Activated B cell treated with CpG ODN at 0.5 μM for 24 hours (primary cell): ENCODE data around the gene SLC35E1. TPM values are rescaled to one million over a fixed set of nuclear protein-coding genes. Genes with fewer than 3 reads are reported as not detected.

Experiments used
- ATAC-seq: fragments of 200-7000 bp; cut with Tn5 transposase; one replicate; pipeline ENCODE4 v1.10.0; 2021; ENCODE audit warnings: low read depth, mild to moderate bottlenecking, moderate library complexity
- CTCF ChIA-PET: fragments of 350-600 bp; sonication (Branson Sonifier 250); formaldehyde crosslinking; loops from one replicate; lab custom pipeline; 2021; ENCODE audit warnings: antibody characterized with exemption; lab: Charles Lee
- POLR2A ChIA-PET: fragments of 350-600 bp; sonication (Branson Sonifier 250); formaldehyde crosslinking; loops from one replicate; lab custom pipeline; 2021; ENCODE audit warnings: antibody characterized with exemption; lab: Charles Lee
- DNase-seq: peaks from one replicate; pipeline ENCODE4 v3.0.0; 2022
- H3K27ac Mint-ChIP-seq: one replicate; pipeline ENCODE4 v1.8.0; 2020; ENCODE audit warnings: mixed read lengths
- H3K27me3 Mint-ChIP-seq: one replicate; pipeline ENCODE4 v1.8.0; 2021; ENCODE audit warnings: mixed read lengths
- H3K36me3 Mint-ChIP-seq: one replicate; pipeline ENCODE4 v1.8.0; 2021; ENCODE audit warnings: low read depth, mixed read lengths
- H3K4me1 Mint-ChIP-seq: one replicate; pipeline ENCODE4 v1.8.0; 2021; ENCODE audit warnings: mixed read lengths
- H3K4me3 Mint-ChIP-seq: one replicate; pipeline ENCODE4 v1.8.0; 2020; ENCODE audit warnings: mild to moderate bottlenecking, mixed read lengths
- H3K9me3 Mint-ChIP-seq: one replicate; pipeline ENCODE4 v1.8.0; 2020; ENCODE audit warnings: mixed read lengths
- CTCF ChIP-seq: fragments of 200-600 bp; IDR thresholded peaks from one replicate; pipeline ENCODE4 v1.8.0; 2022; ENCODE audit warnings: antibody characterized with exemption, mild to moderate bottlenecking
- intact Hi-C: fragments of 100-400 bp; cut with micrococcal nuclease; formaldehyde crosslinking; loops from one replicate; pipeline ENCODE4 v1.15.1; 2024
- total RNA-seq: library from RNA; stranded (reverse); gene quantifications from 2 replicates; pipeline ENCODE4 v1.2.3, GENCODE V29; 2022

The SLC35E1 gene
- total RNA-seq, 1 donor from 2014 or later, result 51.7 TPM

GRCh38 chr19:16541526-16542044 is 30.6 kb downstream of the SLC35E1 start:
- peak overlapping the region; percentile 46 for H3K27ac Mint-ChIP-seq
- no peaks in the 10 kb centered on the region for H3K9me3 Mint-ChIP-seq
- peaks cover 40% of the 10 kb centered on the region for H3K36me3 Mint-ChIP-seq
- peaks cover 63% of the 10 kb centered on the region for H3K4me1 Mint-ChIP-seq
- CTCF ChIA-PET, result no interaction called here
- H3K27me3 Mint-ChIP-seq, result no peaks in the 10 kb centered on the region
- TF ChIP-seq CTCF, result no peak
- ATAC-seq, result no peak
- no peak for DNase-seq
- H3K4me3 Mint-ChIP-seq, result peak overlapping the region; percentile 86
- intact Hi-C loops, result loop anchor here (1.0 to 2.0 kb wide), 9 partner anchors 31 to 356 kb away; partner anchors contain the start of genes AP1M1, C19orf44, CALR3 and MED26
- POLR2A ChIA-PET, result interaction anchor here (0.7 to 5.4 kb wide), 8 partner anchors 9 to 217 kb away, joined by 3 to 93 read pairs (median 4); partner anchors contain the start of genes C19orf44, CALR3, KLF2 and SLC35E1

- TF ChIP-seq CTCF, result no peak
- Mint-ChIP-seq H3K27me3 (no peaks in the 10 kb centered on the region), H3K27ac (peak overlapping the region; percentile 30), H3K4me3 (peak overlapping the region; percentile 86), H3K36me3 (peaks cover 46% of the 10 kb centered on the region), H3K4me1 (peaks cover 63% of the 10 kb centered on the region), H3K9me3 (no peaks in the 10 kb centered on the region)
- intact Hi-C loops, result no loop called here
- ChIA-PET POLR2A (interaction anchor here (0.9 to 5.4 kb wide), 2 partner anchors 8 to 45 kb away, joined by 4 to 93 read pairs; no protein-coding TSS in a partner anchor), CTCF (interaction anchor here (1.6 kb wide), 1 partner anchor 40 kb away, joined by 6 read pairs; no protein-coding TSS in a partner anchor)
- ATAC-seq, result no peak
- DNase-seq, result no peak
These were observed 31.3 kb downstream of the SLC35E1 start for GRCh38 chr19:16540948-16541347.

GRCh38 chr19:16537111-16537510 is 35.1 kb downstream of the SLC35E1 start:
- Mint-ChIP-seq H3K27me3 (no peaks in the 10 kb centered on the region), H3K4me3 (no peak overlapping the region), H3K4me1 (peaks cover 39% of the 10 kb centered on the region), H3K36me3 (peaks cover 80% of the 10 kb centered on the region), H3K9me3 (no peaks in the 10 kb centered on the region), H3K27ac (no peak overlapping the region)
- no peak for TF ChIP-seq CTCF
- POLR2A ChIA-PET, result interaction anchor here (0.6 kb wide), 1 partner anchor 1877 kb away, joined by 3 read pairs; no protein-coding TSS in a partner anchor
- no peak for DNase-seq
- CTCF ChIA-PET, result no interaction called here
- ATAC-seq, result no peak
- intact Hi-C loops, result no loop called here

GRCh38 chr19:16536130-16536529 is 36.1 kb downstream of the SLC35E1 start:
- peaks cover 85% of the 10 kb centered on the region for H3K36me3 Mint-ChIP-seq
- POLR2A ChIA-PET, result no interaction called here
- TF ChIP-seq CTCF, result no peak
- H3K27me3 Mint-ChIP-seq, result no peaks in the 10 kb centered on the region
- intact Hi-C loops, result no loop called here
- no peaks in the 10 kb centered on the region for H3K9me3 Mint-ChIP-seq
- DNase-seq, result no peak
- H3K4me3 Mint-ChIP-seq, result no peak overlapping the region
- CTCF ChIA-PET, result no interaction called here
- H3K27ac Mint-ChIP-seq, result no peak overlapping the region
- ATAC-seq, result no peak
- peaks cover 32% of the 10 kb centered on the region for H3K4me1 Mint-ChIP-seq

GRCh38 chr19:16535381-16535780 is 36.8 kb downstream of the SLC35E1 start:
- TF ChIP-seq CTCF, result no peak
- no peak for ATAC-seq
- no peak overlapping the region for H3K4me3 Mint-ChIP-seq
- no peaks in the 10 kb centered on the region for H3K27me3 Mint-ChIP-seq
- CTCF ChIA-PET, result no interaction called here
- no peaks in the 10 kb centered on the region for H3K9me3 Mint-ChIP-seq
- H3K36me3 Mint-ChIP-seq, result peaks cover 91% of the 10 kb centered on the region
- no peak overlapping the region for H3K27ac Mint-ChIP-seq
- peaks cover 25% of the 10 kb centered on the region for H3K4me1 Mint-ChIP-seq
- no peak for DNase-seq
- intact Hi-C loops, result no loop called here
- POLR2A ChIA-PET, result interaction anchor here (0.5 to 1.4 kb wide), 2 partner anchors 9 to 402 kb away, joined by 3 to 6 read pairs; no protein-coding TSS in a partner anchor
